Stimulated activated CD8-positive, alpha-beta memory T cell treated with anti-CD3 and anti-CD28 coated beads, Interleukin-7, amount 100 ng/mL, for 1 hour (primary cell): Measurements from ENCODE around the gene ZGRF1.
"Not testable (repeated sequence)": the region's sequence is repeated elsewhere in the genome, so short reads cannot be mapped to it uniquely, and the experiment has no call there.

ENCODE experiments used
- DNase-seq, 2 donors: peaks; one replicate each; pipeline ENCODE4 v3.0.0-alpha.2; 2020; ENCODE audit warnings: low read depth in 2 of 2

ZGRF1 gene

GRCh38 chr4:112516471-112517066 lies 120.1 kb downstream of the ZGRF1 start:
- DNase-seq = no peak

GRCh38 chr4:112516066-112516470 lies 120.6 kb downstream of the ZGRF1 start, which contains the start of gene NEUROG2:
NEUROG2 (minus strand) TSS chr4:112516180; CDS start chr4:112515475, 705 bp downstream.
- DNase-seq = no peak

- DNase-seq = no peak
These were observed 121.3 kb downstream of the ZGRF1 start for GRCh38 chr4:112515198-112516065.

- no peak for DNase-seq
These were observed 122.0 kb downstream of the ZGRF1 start for GRCh38 chr4:112514647-112515197.

GRCh38 chr4:112513971-112514646 lies 122.6 kb downstream of the ZGRF1 start:
- no peak for DNase-seq

GRCh38 chr4:112511803-112512118 lies 124.9 kb downstream of the ZGRF1 start:
- DNase-seq = no peak

GRCh38 chr4:112511093-112511802 lies 125.5 kb downstream of the ZGRF1 start:
- no peak for DNase-seq

- no peak for DNase-seq
These were observed 126.2 kb downstream of the ZGRF1 start for GRCh38 chr4:112510291-112511092.

GRCh38 chr4:112509243-112510141 lies 127.2 kb downstream of the ZGRF1 start:
- DNase-seq = no peak

- DNase-seq = no peak
These were observed 128.4 kb downstream of the ZGRF1 start for GRCh38 chr4:112508356-112508755.

- DNase-seq = no peak
These were observed 131.9 kb downstream of the ZGRF1 start for GRCh38 chr4:112504807-112505206.

- no peak for DNase-seq
These were observed 133.8 kb downstream of the ZGRF1 start for GRCh38 chr4:112502871-112503270.

- DNase-seq = no peak
These were observed 144.4 kb downstream of the ZGRF1 start for GRCh38 chr4:112492321-112492720.

GRCh38 chr4:112490808-112491207 lies 145.9 kb downstream of the ZGRF1 start:
- not testable (repeated sequence) for DNase-seq
